Ovary (tissue), 9 donors: ENCODE results near the gene COQ4. TPM values are rescaled to one million over a fixed set of nuclear protein-coding genes. Genes with fewer than 3 reads are reported as not detected.
A peak's percentile ranks its signal among the peaks of the same experiment; 100 is the strongest.

Source experiments
- DNase-seq, 5 donors: peaks; one replicate each; pipeline ENCODE4 v3.0.0-alpha.2; 2019 to 2020
- H3K27ac ChIP-seq, 2 donors: fragments of 200-600 bp; one replicate each; pipeline versions ENCODE4 v1.5.1 to v1.8.0; 2019 to 2022
- H3K27me3 ChIP-seq: fragments of 200-600 bp; one replicate; pipeline ENCODE4 v1.8.0; 2022
- H3K36me3 ChIP-seq: fragments of 200-600 bp; sonication (generic); one replicate; pipeline ENCODE4 v1.5.1; 2019
- H3K4me1 ChIP-seq: one replicate; pipeline ENCODE4 v1.8.1; 2013; ENCODE audit warnings: mild to moderate bottlenecking, moderate library complexity; ENCODE audit not compliant: insufficient read depth
- H3K4me3 ChIP-seq: fragments of 200-600 bp; sonication (generic); one replicate; pipeline ENCODE4 v1.5.1; 2017
- H3K9me3 ChIP-seq, 2 donors: fragments of 200-600 bp in 1 of 2; sonication (generic) in 1 of 2; one replicate each; pipeline versions ENCODE4 v1.5.1 to v1.8.1; 2013 to 2019; ENCODE audit warnings: mild to moderate bottlenecking in 1 of 2, moderate library complexity in 1 of 2
- CTCF ChIP-seq, 3 donors: fragments of 450-650 bp in 2 of 3; fragments of 200-600 bp in 1 of 3; IDR thresholded peaks; one replicate each; pipeline versions ENCODE4 v1.5.1 to v1.8.0; 2016 to 2022; ENCODE audit warnings: antibody characterized with exemption in 3 of 3, mild to moderate bottlenecking in 1 of 3
- EP300 ChIP-seq: sonication (generic); formaldehyde crosslinking; IDR thresholded peaks from one replicate; pipeline ENCODE4 v1.6.1; 2017; ENCODE audit warnings: antibody characterized with exemption
- POLR2A ChIP-seq: fragments of 450-650 bp; IDR thresholded peaks from one replicate; pipeline ENCODE4 v1.6.1; 2017; ENCODE audit warnings: antibody characterized with exemption, mild to moderate bottlenecking, moderate library complexity
- WGBS, 3 donors: extraction: QIAGEN DNeasy Blood & Tissue Kit in 1 of 3; methylation state at CpG; one replicate each; pipeline versions ENCODE4 v1.1.5 to v1.1.7; 2013 to 2017; 5-methylcytosine and 5-hydroxymethylcytosine counted together
- intact Hi-C, 4 donors: fragments of 100-400 bp; cut with DNase I; formaldehyde crosslinking; loops; one replicate each; pipeline versions ENCODE4 v1.11.0 to v1.15.1; 2022 to 2023
- polyA plus RNA-seq, 2 donors: library from polyadenylated mRNA; stranded (reverse); fragments of 200-250 nt in 1 of 2; fragments of 350-450 nt in 1 of 2; fragmentation: Illumina TruSeq in 1 of 2; extraction: RNeasy Lipid Tissue Mini Kit (QIAGEN cat#74804) in 1 of 2; gene quantifications; one replicate each; pipeline ENCODE4 v1.2.3, GENCODE V29; 2013 to 2014
- total RNA-seq, 7 donors: library from RNA; depleted of rRNA in 2 of 7; stranded (reverse); fragments of >200 nt in 2 of 7; fragmentation: NEBNext Ultra II Directional in 3 of 7; extraction: Animal tissue kit (Norgen Biotek cat#: 25700) in 3 of 7; gene quantifications; one replicate each; pipeline versions ENCODE4 v1.1.0 to v1.2.4, GENCODE V29; 2016 to 2023
- donor health status: DM: no; HTN: no; CAD: no; lungs with moderate emphysema.
- donor health status: DM: no; HTN: no; CAD: no.
- donor health status: Bipolar disorder and iron deficiency.
- donor health status: DM: yes; HTN: yes; CAD: no.
- donor health status: DM: no; HTN: no; CAD: no.
- donor health status: DM: yes; HTN: yes; CAD: no.

The COQ4 gene
- total and polyA plus RNA-seq, 9 donors = 22.0 to 75.7 (median 34.2) TPM

GRCh38 chr9:128321343-128321742 is 1.3 kb upstream of the COQ4 start:
- Histone ChIP-seq H3K9me3 (no peaks in the 10 kb centered on the region), H3K36me3 (no peaks in the 10 kb centered on the region), H3K4me3 (peak overlapping the region; percentile 86), H3K27me3 (no peaks in the 10 kb centered on the region), H3K4me1 (peaks cover 8% of the 10 kb centered on the region), H3K27ac (no peak overlapping the region)
- intact Hi-C loops = loop anchor here in 1 of 4 donors (5.0 kb wide), 1 partner anchor 44 kb away; the partner anchor contains the start of genes GOLGA2 and SWI5
- TF ChIP-seq CTCF (IDR thresholded peaks at IDR 0.05) (no peak), POLR2A (no peak), EP300 (no peak)
- 67 to 76% (median 75%) methylated on average over 7 of the region's 7 CpGs for WGBS, 3 donors
- no peak for DNase-seq

GRCh38 chr9:128321879-128322403 is 698 bp upstream of the COQ4 start:
- Histone ChIP-seq H3K4me3 (peak overlapping the region; percentile 86), H3K27ac (no peak overlapping the region), H3K4me1 (peaks cover 8% of the 10 kb centered on the region), H3K36me3 (no peaks in the 10 kb centered on the region), H3K27me3 (no peaks in the 10 kb centered on the region), H3K9me3 (no peaks in the 10 kb centered on the region)
- TF ChIP-seq POLR2A (no peak), EP300 (no peak), CTCF (IDR thresholded peaks at IDR 0.05) (no peak)
- DNase-seq = no peak
- WGBS, 3 donors = 0 to 1% (median 1%) methylated on average over 21 of the region's 21 CpGs
- intact Hi-C loops = loop anchor here in 1 of 4 donors (5.0 kb wide), 1 partner anchor 45 kb away; the partner anchor contains the start of genes GOLGA2 and SWI5

GRCh38 chr9:128323212-128323730 is 632 bp downstream of the COQ4 start:
- H3K36me3 ChIP-seq = no peaks in the 10 kb centered on the region
- H3K27me3 ChIP-seq = no peaks in the 10 kb centered on the region
- H3K27ac ChIP-seq = no peak overlapping the region
- no peak for TF ChIP-seq CTCF (IDR thresholded peaks at IDR 0.05)
- TF ChIP-seq EP300 = no peak
- no peak for TF ChIP-seq POLR2A
- H3K4me1 ChIP-seq = peaks cover 8% of the 10 kb centered on the region
- DNase-seq = no peak
- peak overlapping the region; percentile 86 for H3K4me3 ChIP-seq
- intact Hi-C loops = loop anchor here in 1 of 4 donors (5.0 kb wide), 1 partner anchor 46 kb away; the partner anchor contains the start of genes GOLGA2 and SWI5
- 19 to 24% (median 20%) methylated on average over 16 of the region's 16 CpGs for WGBS, 3 donors
- H3K9me3 ChIP-seq = no peaks in the 10 kb centered on the region

GRCh38 chr9:128323791-128324190 is 1.2 kb downstream of the COQ4 start:
- no peak overlapping the region for H3K27ac ChIP-seq
- peak overlapping the region; percentile 86 for H3K4me3 ChIP-seq
- WGBS, 3 donors = 83 to 86% (median 84%) methylated on average over 12 of the region's 12 CpGs
- no peaks in the 10 kb centered on the region for H3K9me3 ChIP-seq
- H3K27me3 ChIP-seq = no peaks in the 10 kb centered on the region
- H3K4me1 ChIP-seq = peaks cover 8% of the 10 kb centered on the region
- no peak for DNase-seq
- intact Hi-C loops = loop anchor here in 1 of 4 donors (5.0 kb wide), 1 partner anchor 46 kb away; the partner anchor contains the start of genes GOLGA2 and SWI5
- no peaks in the 10 kb centered on the region for H3K36me3 ChIP-seq
- TF ChIP-seq POLR2A (no peak), EP300 (no peak), CTCF (IDR thresholded peaks at IDR 0.05) (no peak)
